Activated CD4-positive, alpha-beta T cell treated with anti-CD3 and anti-CD28 coated beads for 36 hours (primary cell): Measurements from ENCODE around the gene SOCS2. TPM values are rescaled to one million over a fixed set of nuclear protein-coding genes. Genes with fewer than 3 reads are reported as not detected.
"Not testable (repeated sequence)": the region's sequence is repeated elsewhere in the genome, so short reads cannot be mapped to it uniquely, and the experiment has no call there.

Experiments
- ATAC-seq: fragments of 200-7000 bp; cut with Tn5 transposase; one replicate; pipeline ENCODE4 v1.10.0; 2021; ENCODE audit warnings: mild to moderate bottlenecking, moderate library complexity
- CTCF ChIA-PET: fragments of 350-600 bp; sonication (Branson Sonifier 250); formaldehyde crosslinking; loops from one replicate; lab custom pipeline; 2021; ENCODE audit warnings: antibody characterized with exemption; lab: Charles Lee
- POLR2A ChIA-PET: fragments of 350-600 bp; sonication (Branson Sonifier 250); formaldehyde crosslinking; loops from one replicate; lab custom pipeline; 2021; ENCODE audit warnings: antibody characterized with exemption, inconsistent platforms; lab: Charles Lee
- DNase-seq: peaks from one replicate; pipeline ENCODE4 v3.0.0-alpha.2; 2020
- H3K27ac Mint-ChIP-seq: one replicate; pipeline ENCODE4 v1.8.0; 2021; ENCODE audit warnings: mixed read lengths
- H3K27me3 Mint-ChIP-seq: one replicate; pipeline ENCODE4 v1.8.0; 2021; ENCODE audit warnings: mixed read lengths
- H3K36me3 Mint-ChIP-seq: one replicate; pipeline ENCODE4 v1.8.0; 2021; ENCODE audit warnings: low read depth, mixed read lengths
- H3K4me1 Mint-ChIP-seq: one replicate; pipeline ENCODE4 v1.8.0; 2021; ENCODE audit warnings: mixed read lengths
- H3K4me3 Mint-ChIP-seq: one replicate; pipeline ENCODE4 v1.8.0; 2021; ENCODE audit warnings: mild to moderate bottlenecking, moderate library complexity, mixed read lengths
- H3K9me3 Mint-ChIP-seq: one replicate; pipeline ENCODE4 v1.8.0; 2021; ENCODE audit warnings: low read depth, mixed read lengths
- intact Hi-C, 2 experiments: fragments of 100-400 bp; cut with DNase I in 1 of 2; cut with micrococcal nuclease in 1 of 2; formaldehyde crosslinking; loops; one replicate each; pipeline versions ENCODE4 v1.14.2 to v1.15.1; 2022 to 2024; cut with DNase I, micrococcal nuclease
- total RNA-seq, 2 experiments: library from RNA; stranded (reverse); gene quantifications; one replicate each; pipeline ENCODE4 v1.2.3, GENCODE V29; 2021

SOCS2 gene
- total RNA-seq, 2 experiments from 2014 or later, result 8.9 to 11.5 TPM

DNA sequence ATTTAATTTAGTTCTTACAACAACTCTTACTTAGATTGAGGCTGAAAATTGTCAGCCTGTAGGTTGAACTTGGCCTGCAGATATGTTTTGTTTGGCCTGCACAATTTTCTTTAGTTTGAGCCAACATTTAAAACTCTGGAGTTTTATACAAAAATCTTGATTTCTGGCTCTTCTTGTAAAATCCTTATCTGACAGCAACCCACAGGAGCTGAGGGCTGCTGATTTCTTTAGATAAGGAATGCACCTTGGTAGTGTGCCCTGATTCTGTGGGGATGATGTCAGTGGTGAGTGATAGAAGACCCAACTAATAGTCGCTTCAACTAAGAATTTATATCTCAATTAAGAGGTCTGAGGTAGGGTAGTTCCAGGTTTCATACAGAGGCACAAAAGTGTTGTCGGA, 49.5 kb downstream of the SOCS2 start:
- Mint-ChIP-seq H3K4me3 (no peak overlapping the region), H3K27me3 (no peaks in the 10 kb centered on the region), H3K36me3 (no peaks in the 10 kb centered on the region), H3K27ac (no peak overlapping the region), H3K9me3 (no peaks in the 10 kb centered on the region), H3K4me1 (peaks cover 5% of the 10 kb centered on the region)
- DNase-seq (no peak), ATAC-seq (no peak)
- ChIA-PET CTCF (interaction anchor here (0.6 kb wide), 1 partner anchor 1032 kb away, joined by 7 read pairs; no protein-coding TSS in a partner anchor), POLR2A (no interaction called here)
- intact Hi-C loops, result no loop called here

DNA sequence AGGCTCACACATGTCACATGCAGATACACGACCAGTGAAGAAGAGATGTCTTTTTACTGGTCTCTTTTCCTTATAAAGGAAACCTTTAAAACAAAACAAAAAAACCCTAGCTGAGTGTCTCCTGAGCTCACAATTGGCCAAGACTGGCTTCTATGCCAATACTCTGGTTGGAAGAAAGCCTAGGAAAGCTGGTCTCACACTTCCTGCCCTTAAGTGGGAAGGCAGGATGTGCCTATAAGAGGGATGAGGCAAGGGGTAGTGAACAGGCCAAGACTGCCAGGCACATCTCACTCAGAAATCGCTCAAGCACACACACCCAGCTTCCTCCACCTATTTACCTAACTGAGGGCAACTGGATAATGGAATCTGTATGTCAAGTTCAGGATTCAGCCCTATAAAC, 50.0 kb downstream of the SOCS2 start:
- Mint-ChIP-seq H3K27me3 (no peaks in the 10 kb centered on the region), H3K4me1 (peaks cover 5% of the 10 kb centered on the region), H3K36me3 (no peaks in the 10 kb centered on the region), H3K4me3 (no peak overlapping the region), H3K27ac (no peak overlapping the region), H3K9me3 (no peaks in the 10 kb centered on the region)
- intact Hi-C loops, result no loop called here
- ChIA-PET POLR2A (no interaction called here), CTCF (interaction anchor here (0.6 kb wide), 1 partner anchor 1031 kb away, joined by 7 read pairs; no protein-coding TSS in a partner anchor)
- DNase-seq, result no peak
- no peak for ATAC-seq

DNA sequence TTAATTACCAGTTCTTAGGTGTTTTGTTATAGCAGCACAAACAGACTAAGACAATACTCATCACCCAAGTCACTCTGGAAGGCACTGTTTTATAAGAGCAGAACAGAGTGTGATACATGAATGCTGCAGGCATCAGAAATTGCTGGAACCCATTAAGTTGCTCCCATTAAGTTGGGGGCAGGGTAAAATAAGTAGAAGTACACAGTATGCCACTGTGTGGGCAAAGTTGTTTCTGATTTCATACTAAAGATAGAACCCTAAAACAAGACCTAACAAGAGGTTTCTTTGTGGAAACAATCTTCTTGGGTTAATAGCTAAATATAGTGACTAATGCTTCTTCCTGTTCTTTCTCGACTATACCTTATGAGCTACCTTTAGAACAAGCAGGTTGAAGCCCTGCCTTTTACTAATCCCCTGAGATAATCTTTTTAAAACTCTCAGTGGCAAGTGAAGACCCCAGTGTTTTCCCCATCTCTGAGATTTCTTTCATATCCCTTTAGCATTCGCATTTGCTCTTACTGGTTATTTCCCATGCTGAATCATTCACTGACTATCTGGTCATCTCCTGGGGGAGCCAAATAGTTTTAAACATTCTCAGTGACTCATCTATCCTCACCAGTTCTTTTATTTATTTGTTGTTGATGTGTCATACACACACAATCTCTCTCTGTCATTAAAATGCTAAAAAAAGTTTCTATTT, 52.3 kb downstream of the SOCS2 start:
- POLR2A ChIA-PET, result no interaction called here
- Mint-ChIP-seq H3K4me3 (no peak overlapping the region), H3K9me3 (no peaks in the 10 kb centered on the region), H3K27me3 (no peaks in the 10 kb centered on the region), H3K36me3 (no peaks in the 10 kb centered on the region), H3K4me1 (peaks cover 5% of the 10 kb centered on the region), H3K27ac (no peak overlapping the region)
- ATAC-seq (no peak), DNase-seq (no peak)
- CTCF ChIA-PET, result interaction anchor here (1.2 kb wide), 1 partner anchor 477 kb away, joined by 3 read pairs; no protein-coding TSS in a partner anchor
- intact Hi-C loops, result no loop called here

DNA sequence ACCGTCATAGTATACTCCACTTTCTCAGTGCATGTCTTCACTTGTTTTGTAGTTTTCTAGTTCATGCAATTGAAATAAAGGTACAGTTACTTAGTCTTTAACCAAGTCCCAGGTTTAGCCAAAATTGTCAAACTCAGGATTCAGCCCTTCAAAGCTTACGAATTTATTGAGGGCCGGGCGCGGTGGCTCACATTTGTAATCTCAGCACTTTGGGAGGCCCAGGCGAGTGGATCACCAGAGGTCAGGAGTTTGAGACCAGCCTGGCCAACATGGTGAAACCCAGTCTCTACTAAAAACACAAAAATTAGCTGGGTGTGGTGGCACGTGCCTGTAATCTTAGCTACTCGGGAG, 52.8 kb downstream of the SOCS2 start:
- intact Hi-C loops, H3K4me3 Mint-ChIP-seq, H3K27ac Mint-ChIP-seq, H3K9me3 Mint-ChIP-seq, DNase-seq, ATAC-seq, H3K4me1 Mint-ChIP-seq, H3K27me3 Mint-ChIP-seq, H3K36me3 Mint-ChIP-seq, POLR2A ChIA-PET: not testable (repeated sequence)
- CTCF ChIA-PET, result interaction anchor here (1.2 kb wide), 1 partner anchor 477 kb away, joined by 3 read pairs; no protein-coding TSS in a partner anchor

DNA sequence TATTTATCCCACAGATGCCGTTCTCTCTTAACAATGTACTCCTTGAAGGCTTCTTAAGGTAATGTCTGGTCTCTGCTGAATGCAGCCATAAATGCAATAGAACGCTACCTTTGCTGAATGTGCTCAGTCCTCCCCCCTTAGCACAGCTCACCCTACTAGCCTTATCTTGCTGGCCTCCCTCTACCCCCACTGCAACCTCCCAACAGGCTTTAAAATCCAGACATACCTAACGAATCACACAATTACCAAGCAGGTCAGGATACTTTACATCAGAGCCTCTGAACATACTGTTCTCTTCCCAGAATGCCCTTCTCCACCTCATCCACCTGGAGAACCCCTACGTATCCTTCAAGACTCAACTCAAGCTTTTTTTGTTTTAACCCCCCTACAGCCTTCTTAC, 53.7 kb downstream of the SOCS2 start:
- ATAC-seq (no peak), DNase-seq (no peak)
- Mint-ChIP-seq H3K36me3 (no peaks in the 10 kb centered on the region), H3K4me3 (no peak overlapping the region), H3K9me3 (no peaks in the 10 kb centered on the region), H3K27ac (no peak overlapping the region), H3K4me1 (peaks cover 5% of the 10 kb centered on the region), H3K27me3 (no peaks in the 10 kb centered on the region)
- intact Hi-C loops, result no loop called here
- CTCF ChIA-PET, result no interaction called here
- POLR2A ChIA-PET, result no interaction called here

Other genes starting within 250 kb of the SOCS2 start
- gene NUDT4, start 194.8 kb upstream of the SOCS2 start, total RNA-seq, result 10 to 100 TPM; 47.5 to 58.7 TPM
- gene UBE2N, start 130.7 kb upstream of the SOCS2 start, total RNA-seq, result 100 to 1,000 TPM; 186 to 279 TPM
- 10 to 100 TPM; 78.7 to 98.3 TPM for gene MRPL42, start 105.2 kb upstream of the SOCS2 start, total RNA-seq
- gene CRADD, start 104.7 kb downstream of the SOCS2 start, total RNA-seq, result 1 to 10 TPM; 5.7 to 7.8 TPM